ENCODE results near the gene SMYD3. TPM values are rescaled to one million over a fixed set of nuclear protein-coding genes. Genes with fewer than 3 reads are reported as not detected.

Gene SMYD3
- total and polyA plus RNA-seq, 5 donors from 2014 or later = 17.7 to 36.6 (median 28.9) TPM

DNA sequence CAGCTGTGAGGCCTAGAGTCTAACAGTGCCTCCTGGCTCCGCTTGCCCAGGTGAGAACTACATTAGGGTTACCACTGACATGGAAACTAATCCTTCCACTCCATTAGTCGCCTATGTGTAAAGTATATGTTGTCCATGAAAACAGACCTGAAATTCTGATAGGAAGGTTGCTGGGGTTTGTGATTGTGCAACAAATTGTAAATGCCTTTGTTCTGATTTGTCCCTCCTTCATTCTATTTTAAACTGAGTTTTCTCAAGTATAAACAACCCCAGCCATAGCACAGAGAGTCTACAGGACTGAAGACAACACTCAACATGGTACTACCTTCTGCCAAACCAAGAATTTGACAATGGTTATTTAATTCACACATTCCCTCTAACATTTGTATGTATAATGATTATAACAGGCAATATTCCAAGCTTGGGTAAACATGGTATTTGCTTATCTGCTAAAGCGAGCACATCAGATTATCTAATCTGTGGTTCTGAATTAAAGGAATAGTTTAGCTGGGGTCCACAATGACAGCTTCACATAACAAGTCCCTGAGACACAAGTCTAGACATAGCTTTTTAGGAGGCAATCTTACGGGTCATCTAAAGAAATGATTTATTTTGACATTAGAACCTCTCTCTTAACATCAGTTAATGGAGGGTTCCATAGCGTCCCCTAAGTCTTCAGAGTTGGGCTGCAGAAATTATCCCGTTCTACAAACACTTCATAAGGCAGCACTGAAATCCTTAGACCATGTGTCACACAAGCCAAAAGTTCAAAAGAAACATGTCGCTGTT, 633.0 kb downstream of the SMYD3 start:
- ATAC-seq (ENCODE audit: low read depth in 2 of 2) (no peak), DNase-seq (no peak)
- Histone ChIP-seq H3K4me3 (ENCODE audit: low read depth, low read length) (no peak overlapping the region), H3K9me3 (ENCODE audit: control insufficient read depth in 2 of 2, low read length in 2 of 2) (no peaks in the 10 kb centered on the region), H3K27me3 (ENCODE audit: control insufficient read depth, insufficient read depth, low read length) (no peaks in the 10 kb centered on the region), H3K4me1 (ENCODE audit: control insufficient read depth, insufficient read depth, low read length, poor library complexity, severe bottlenecking) (no peaks in the 10 kb centered on the region), H3K36me3 (ENCODE audit: control insufficient read depth, insufficient read depth, low read length) (no peaks in the 10 kb centered on the region), H3K27ac (ENCODE audit: insufficient read depth, low read length, poor library complexity, severe bottlenecking) (no peak overlapping the region)
- Mint-ChIP-seq H3K27me3 (no peaks in the 10 kb centered on the region), H3K9me3 (peaks cover 0 to 2% (median 0%) of the 10 kb centered on the region in 7 donors), H3K4me3 (no peak overlapping the region), H3K4me1 (no peaks in the 10 kb centered on the region), H3K27ac (peak overlapping the region in 1 of 3 donors; percentile 66), H3K36me3 (peaks cover 15% of the 10 kb centered on the region)

DNA sequence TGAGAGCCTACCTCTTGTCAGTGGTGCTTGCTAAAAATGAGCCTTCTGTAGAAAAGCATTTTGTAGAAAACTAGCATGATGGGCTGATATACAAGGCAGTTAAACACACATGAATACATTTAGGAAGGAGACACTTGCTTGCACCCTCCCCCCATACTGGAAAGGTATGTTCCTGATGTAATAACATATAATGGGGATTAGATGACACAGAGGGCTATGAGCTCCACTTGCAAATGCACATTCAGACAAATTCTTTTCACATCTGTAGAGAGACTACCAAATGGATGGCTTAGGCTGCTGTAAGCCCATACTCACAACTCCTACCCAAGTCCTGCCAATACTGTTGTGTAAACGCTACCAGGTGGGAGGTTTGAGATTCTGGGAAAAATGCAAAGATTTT, 634.0 kb downstream of the SMYD3 start:
- H3K4me3 ChIP-seq (ENCODE audit: low read depth, low read length) = no peak overlapping the region
- no peak overlapping the region for H3K27ac ChIP-seq (ENCODE audit: insufficient read depth, low read length, poor library complexity, severe bottlenecking)
- H3K36me3 ChIP-seq (ENCODE audit: control insufficient read depth, insufficient read depth, low read length) = no peaks in the 10 kb centered on the region
- no peaks in the 10 kb centered on the region for H3K4me1 ChIP-seq (ENCODE audit: control insufficient read depth, insufficient read depth, low read length, poor library complexity, severe bottlenecking)
- no peak overlapping the region for H3K27ac Mint-ChIP-seq
- peaks cover 0 to 2% (median 0%) of the 10 kb centered on the region in 7 donors for H3K9me3 Mint-ChIP-seq
- no peak for DNase-seq
- ATAC-seq (ENCODE audit: low read depth in 2 of 2) = no peak
- H3K9me3 ChIP-seq (ENCODE audit: control insufficient read depth in 2 of 2, low read length in 2 of 2) = no peaks in the 10 kb centered on the region
- H3K27me3 ChIP-seq (ENCODE audit: control insufficient read depth, insufficient read depth, low read length) = no peaks in the 10 kb centered on the region
- H3K4me1 Mint-ChIP-seq = no peaks in the 10 kb centered on the region
- H3K36me3 Mint-ChIP-seq = peaks cover 15% of the 10 kb centered on the region
- no peak overlapping the region for H3K4me3 Mint-ChIP-seq
- H3K27me3 Mint-ChIP-seq = no peaks in the 10 kb centered on the region

DNA sequence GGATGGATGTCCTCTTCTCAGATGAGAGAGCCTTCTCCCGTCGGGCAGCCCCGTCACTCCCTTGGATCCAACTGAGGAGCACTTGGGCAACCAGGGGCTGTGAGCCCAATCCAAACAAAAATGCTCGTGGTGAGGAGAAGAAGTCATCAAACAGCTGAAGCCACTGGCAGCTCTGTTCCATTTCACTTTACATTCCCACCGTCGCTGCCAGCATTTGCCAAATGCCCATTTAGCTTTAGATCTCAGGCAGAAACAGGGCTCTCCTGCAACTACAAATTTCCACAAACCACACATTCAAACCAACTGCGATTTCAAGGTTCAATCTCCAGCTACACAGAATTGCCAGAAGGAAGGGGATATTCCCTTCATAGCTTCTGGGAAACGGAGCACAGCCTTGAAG, 634.6 kb downstream of the SMYD3 start:
- no peaks in the 10 kb centered on the region for H3K27me3 Mint-ChIP-seq
- no peak overlapping the region for H3K27ac Mint-ChIP-seq
- DNase-seq = no peak
- Histone ChIP-seq H3K36me3 (ENCODE audit: control insufficient read depth, insufficient read depth, low read length) (no peaks in the 10 kb centered on the region), H3K4me3 (ENCODE audit: low read depth, low read length) (no peak overlapping the region), H3K27ac (ENCODE audit: insufficient read depth, low read length, poor library complexity, severe bottlenecking) (no peak overlapping the region), H3K9me3 (ENCODE audit: control insufficient read depth in 2 of 2, low read length in 2 of 2) (no peaks in the 10 kb centered on the region), H3K27me3 (ENCODE audit: control insufficient read depth, insufficient read depth, low read length) (no peaks in the 10 kb centered on the region), H3K4me1 (ENCODE audit: control insufficient read depth, insufficient read depth, low read length, poor library complexity, severe bottlenecking) (no peaks in the 10 kb centered on the region)
- no peak for ATAC-seq (ENCODE audit: low read depth in 2 of 2)
- H3K4me1 Mint-ChIP-seq = no peaks in the 10 kb centered on the region
- no peak overlapping the region for H3K4me3 Mint-ChIP-seq
- peaks cover 0 to 2% (median 0%) of the 10 kb centered on the region in 7 donors for H3K9me3 Mint-ChIP-seq
- peaks cover 15% of the 10 kb centered on the region for H3K36me3 Mint-ChIP-seq

DNA sequence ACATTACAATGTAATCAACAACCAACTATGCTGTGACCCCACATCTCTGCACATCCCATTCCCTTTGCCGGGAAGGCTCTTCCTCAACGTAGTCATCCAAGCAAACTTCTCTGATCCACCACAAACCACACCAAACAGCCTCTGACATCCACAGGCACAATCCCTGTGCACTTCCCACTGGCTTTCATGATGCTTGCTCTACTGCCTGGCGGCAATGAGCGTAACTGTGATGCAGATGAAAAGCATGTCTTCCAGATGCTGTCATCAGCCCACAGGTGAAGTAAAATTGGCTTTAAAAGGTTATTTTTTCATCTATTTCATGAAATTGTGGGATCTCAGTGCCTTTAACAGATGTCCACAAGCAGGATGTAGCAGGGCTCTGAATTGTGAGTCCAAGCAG, 635.2 kb downstream of the SMYD3 start:
- H3K4me3 Mint-ChIP-seq = no peak overlapping the region

DNA sequence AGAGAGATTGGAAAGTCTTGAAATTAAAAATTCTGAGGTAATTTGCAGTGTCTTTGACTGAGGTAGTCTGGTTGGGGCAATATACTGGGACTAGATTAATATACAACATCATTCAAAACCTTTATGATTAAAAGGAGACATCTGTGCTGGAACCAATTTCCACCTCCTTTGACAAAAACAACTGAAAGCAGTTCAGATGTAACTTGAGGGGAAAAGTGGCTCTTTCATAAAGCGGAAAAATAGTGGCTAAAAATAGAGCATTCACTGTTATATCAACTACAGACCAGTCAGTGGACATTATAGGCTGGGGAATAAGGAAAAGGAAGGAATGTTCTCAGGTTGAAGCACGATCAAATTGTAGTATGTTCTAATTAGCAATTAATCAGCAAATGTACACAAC, 635.9 kb downstream of the SMYD3 start:
- peaks cover 0 to 2% (median 0%) of the 10 kb centered on the region in 7 donors for H3K9me3 Mint-ChIP-seq
- no peaks in the 10 kb centered on the region for H3K36me3 ChIP-seq (ENCODE audit: control insufficient read depth, insufficient read depth, low read length)
- no peak overlapping the region for H3K4me3 Mint-ChIP-seq
- no peaks in the 10 kb centered on the region for H3K4me1 ChIP-seq (ENCODE audit: control insufficient read depth, insufficient read depth, low read length, poor library complexity, severe bottlenecking)
- no peak overlapping the region for H3K4me3 ChIP-seq (ENCODE audit: low read depth, low read length)
- H3K9me3 ChIP-seq (ENCODE audit: control insufficient read depth in 2 of 2, low read length in 2 of 2) = no peaks in the 10 kb centered on the region
- no peak overlapping the region for H3K27ac Mint-ChIP-seq
- no peaks in the 10 kb centered on the region for H3K27me3 Mint-ChIP-seq
- peaks cover 15% of the 10 kb centered on the region for H3K36me3 Mint-ChIP-seq
- no peaks in the 10 kb centered on the region for H3K4me1 Mint-ChIP-seq
- H3K27me3 ChIP-seq (ENCODE audit: control insufficient read depth, insufficient read depth, low read length) = no peaks in the 10 kb centered on the region
- DNase-seq (no peak), ATAC-seq (ENCODE audit: low read depth in 2 of 2) (no peak)
- H3K27ac ChIP-seq (ENCODE audit: insufficient read depth, low read length, poor library complexity, severe bottlenecking) = no peak overlapping the region

More for the DNA sequence above, 635.2 kb downstream of the SMYD3 start:
- Histone ChIP-seq H3K4me1 (ENCODE audit: control insufficient read depth, insufficient read depth, low read length, poor library complexity, severe bottlenecking) (no peaks in the 10 kb centered on the region), H3K4me3 (ENCODE audit: low read depth, low read length) (no peak overlapping the region), H3K27me3 (ENCODE audit: control insufficient read depth, insufficient read depth, low read length) (no peaks in the 10 kb centered on the region), H3K27ac (ENCODE audit: insufficient read depth, low read length, poor library complexity, severe bottlenecking) (no peak overlapping the region), H3K36me3 (ENCODE audit: control insufficient read depth, insufficient read depth, low read length) (no peaks in the 10 kb centered on the region), H3K9me3 (ENCODE audit: control insufficient read depth in 2 of 2, low read length in 2 of 2) (no peaks in the 10 kb centered on the region)
- DNase-seq = no peak
- no peak for ATAC-seq (ENCODE audit: low read depth in 2 of 2)
- Mint-ChIP-seq H3K27me3 (no peaks in the 10 kb centered on the region), H3K36me3 (peaks cover 15% of the 10 kb centered on the region), H3K27ac (no peak overlapping the region), H3K9me3 (peaks cover 0 to 2% (median 0%) of the 10 kb centered on the region in 7 donors), H3K4me1 (no peaks in the 10 kb centered on the region)

DNA sequence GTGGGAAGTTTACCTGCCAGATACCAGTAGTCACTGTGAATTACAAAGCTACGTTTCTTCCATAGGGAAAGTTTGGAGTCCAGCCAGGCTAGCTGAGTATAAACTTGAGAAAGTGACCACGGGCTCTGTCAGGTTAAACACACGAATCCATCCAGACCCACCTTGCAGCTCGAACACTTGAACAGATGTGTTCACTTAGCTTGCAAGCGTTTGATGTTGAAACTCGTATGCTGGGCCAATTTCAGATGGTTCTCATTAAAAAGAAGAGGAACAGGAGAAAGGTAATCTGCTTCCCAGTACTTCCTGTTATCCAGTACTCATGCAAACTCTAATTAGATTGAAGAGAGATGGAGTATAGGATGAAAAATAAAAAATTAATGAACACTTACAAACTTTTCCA, 636.4 kb downstream of the SMYD3 start:
- peaks cover 0 to 2% (median 0%) of the 10 kb centered on the region in 7 donors for H3K9me3 Mint-ChIP-seq
- Histone ChIP-seq H3K27ac (ENCODE audit: insufficient read depth, low read length, poor library complexity, severe bottlenecking) (no peak overlapping the region), H3K27me3 (ENCODE audit: control insufficient read depth, insufficient read depth, low read length) (no peaks in the 10 kb centered on the region), H3K9me3 (ENCODE audit: control insufficient read depth in 2 of 2, low read length in 2 of 2) (no peaks in the 10 kb centered on the region), H3K4me1 (ENCODE audit: control insufficient read depth, insufficient read depth, low read length, poor library complexity, severe bottlenecking) (no peaks in the 10 kb centered on the region), H3K36me3 (ENCODE audit: control insufficient read depth, insufficient read depth, low read length) (no peaks in the 10 kb centered on the region), H3K4me3 (ENCODE audit: low read depth, low read length) (no peak overlapping the region)
- H3K4me3 Mint-ChIP-seq = no peak overlapping the region
- H3K4me1 Mint-ChIP-seq = no peaks in the 10 kb centered on the region
- H3K27me3 Mint-ChIP-seq = no peaks in the 10 kb centered on the region
- no peak for DNase-seq
- peaks cover 19% of the 10 kb centered on the region for H3K36me3 Mint-ChIP-seq
- no peak for ATAC-seq (ENCODE audit: low read depth in 2 of 2)
- no peak overlapping the region for H3K27ac Mint-ChIP-seq

DNA sequence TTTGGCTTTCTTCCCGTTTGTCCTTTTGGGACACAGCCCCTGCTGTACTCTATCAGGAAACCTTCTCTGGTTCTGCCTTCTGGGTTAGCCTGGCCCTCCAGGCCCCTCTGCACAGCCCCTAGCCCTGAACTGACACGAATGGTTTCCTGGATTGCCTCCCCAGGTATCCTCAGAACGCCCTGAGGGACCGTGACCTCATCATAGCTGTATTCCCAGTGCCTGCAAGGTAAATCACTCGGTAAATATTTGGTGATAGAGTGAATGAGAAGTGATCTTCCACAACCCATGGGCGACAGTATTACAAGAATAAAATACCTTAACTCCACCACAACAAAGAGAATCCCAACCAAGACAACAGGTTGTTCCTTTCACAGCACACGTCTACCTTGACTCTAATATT, 637.2 kb downstream of the SMYD3 start:
- H3K9me3 ChIP-seq (ENCODE audit: control insufficient read depth in 2 of 2, low read length in 2 of 2) = no peaks in the 10 kb centered on the region
- Mint-ChIP-seq H3K4me1 (no peaks in the 10 kb centered on the region), H3K4me3 (no peak overlapping the region), H3K27ac (no peak overlapping the region), H3K9me3 (peaks cover 0 to 2% (median 0%) of the 10 kb centered on the region in 7 donors), H3K27me3 (no peaks in the 10 kb centered on the region), H3K36me3 (peaks cover 21% of the 10 kb centered on the region)
- no peaks in the 10 kb centered on the region for H3K27me3 ChIP-seq (ENCODE audit: control insufficient read depth, insufficient read depth, low read length)
- H3K27ac ChIP-seq (ENCODE audit: insufficient read depth, low read length, poor library complexity, severe bottlenecking) = no peak overlapping the region
- DNase-seq = no peak
- no peak for ATAC-seq (ENCODE audit: low read depth in 2 of 2)
- no peak overlapping the region for H3K4me3 ChIP-seq (ENCODE audit: low read depth, low read length)
- no peaks in the 10 kb centered on the region for H3K4me1 ChIP-seq (ENCODE audit: control insufficient read depth, insufficient read depth, low read length, poor library complexity, severe bottlenecking)
- H3K36me3 ChIP-seq (ENCODE audit: control insufficient read depth, insufficient read depth, low read length) = no peaks in the 10 kb centered on the region

DNA sequence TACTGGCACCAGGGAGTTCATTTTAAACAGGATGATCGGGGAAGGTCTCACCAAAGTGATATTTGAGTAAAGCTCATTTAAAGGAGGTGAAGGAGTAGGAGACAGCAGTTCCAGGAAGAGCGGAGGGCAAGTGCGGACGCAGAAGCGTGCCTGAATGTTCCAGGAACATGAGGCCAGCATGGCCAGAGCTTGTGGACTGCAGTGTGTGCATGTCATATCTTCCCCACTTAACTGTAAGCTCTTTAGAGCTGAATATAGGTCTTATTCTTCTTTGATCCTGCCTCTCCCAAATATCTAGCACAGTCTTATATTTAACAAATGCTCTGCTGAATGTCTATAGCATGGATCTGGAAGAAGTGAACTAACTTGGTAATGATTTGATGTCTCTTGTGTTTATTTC, 639.3 kb downstream of the SMYD3 start:
- H3K27ac Mint-ChIP-seq = no peak overlapping the region
- H3K9me3 Mint-ChIP-seq = peaks cover 0 to 2% (median 0%) of the 10 kb centered on the region in 7 donors
- no peaks in the 10 kb centered on the region for H3K36me3 ChIP-seq (ENCODE audit: control insufficient read depth, insufficient read depth, low read length)
- no peak for DNase-seq
- H3K4me1 ChIP-seq (ENCODE audit: control insufficient read depth, insufficient read depth, low read length, poor library complexity, severe bottlenecking) = no peaks in the 10 kb centered on the region
- H3K4me1 Mint-ChIP-seq = no peaks in the 10 kb centered on the region
- no peak for ATAC-seq (ENCODE audit: low read depth in 2 of 2)
- no peaks in the 10 kb centered on the region for H3K9me3 ChIP-seq (ENCODE audit: control insufficient read depth in 2 of 2, low read length in 2 of 2)
- H3K4me3 ChIP-seq (ENCODE audit: low read depth, low read length) = no peak overlapping the region
- peaks cover 35% of the 10 kb centered on the region for H3K36me3 Mint-ChIP-seq
- H3K4me3 Mint-ChIP-seq = no peak overlapping the region
- no peak overlapping the region for H3K27ac ChIP-seq (ENCODE audit: insufficient read depth, low read length, poor library complexity, severe bottlenecking)
- H3K27me3 Mint-ChIP-seq = no peaks in the 10 kb centered on the region
- no peaks in the 10 kb centered on the region for H3K27me3 ChIP-seq (ENCODE audit: control insufficient read depth, insufficient read depth, low read length)

Measured in CD4-positive, CD25-positive, alpha-beta regulatory T cell (primary cell).